Hepatocyte (in vitro differentiated cells): ENCODE data around the gene URGCP.

Experiments
- EZH2 ChIP-seq: fragments of 200-600 bp; sonication (generic); IDR thresholded peaks from 2 replicates; pipeline ENCODE4 v1.6.1; 2016; ENCODE audit warnings: antibody characterized with exemption, mild to moderate bottlenecking, borderline replicate concordance
- TF ChIP-seq, protein P1 (sequence below): fragments of 200-600 bp; sonication (generic); IDR thresholded peaks from 2 replicates; pipeline ENCODE4 v1.5.1; 2016; ENCODE audit warnings: antibody characterized with exemption, mild to moderate bottlenecking; ENCODE audit not compliant: poor library complexity

DNA sequence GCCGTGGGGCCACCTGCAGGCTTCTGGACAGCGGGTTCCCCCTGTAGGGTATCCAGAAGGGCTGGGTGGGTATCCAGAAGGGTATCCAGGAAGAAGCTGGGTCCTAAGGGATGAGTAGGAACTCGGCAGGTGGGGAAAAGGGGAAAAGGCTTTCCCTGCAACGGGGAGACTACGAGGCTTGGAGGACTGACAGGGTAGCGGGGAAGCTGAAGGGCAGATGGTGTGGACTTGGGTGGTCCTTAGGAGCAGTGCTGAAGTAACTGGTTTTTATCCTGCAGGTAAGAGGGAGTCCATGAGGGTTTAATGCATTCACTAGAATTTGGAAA, 20.4 kb upstream of the URGCP start:
- TF ChIP-seq, protein P1, sequence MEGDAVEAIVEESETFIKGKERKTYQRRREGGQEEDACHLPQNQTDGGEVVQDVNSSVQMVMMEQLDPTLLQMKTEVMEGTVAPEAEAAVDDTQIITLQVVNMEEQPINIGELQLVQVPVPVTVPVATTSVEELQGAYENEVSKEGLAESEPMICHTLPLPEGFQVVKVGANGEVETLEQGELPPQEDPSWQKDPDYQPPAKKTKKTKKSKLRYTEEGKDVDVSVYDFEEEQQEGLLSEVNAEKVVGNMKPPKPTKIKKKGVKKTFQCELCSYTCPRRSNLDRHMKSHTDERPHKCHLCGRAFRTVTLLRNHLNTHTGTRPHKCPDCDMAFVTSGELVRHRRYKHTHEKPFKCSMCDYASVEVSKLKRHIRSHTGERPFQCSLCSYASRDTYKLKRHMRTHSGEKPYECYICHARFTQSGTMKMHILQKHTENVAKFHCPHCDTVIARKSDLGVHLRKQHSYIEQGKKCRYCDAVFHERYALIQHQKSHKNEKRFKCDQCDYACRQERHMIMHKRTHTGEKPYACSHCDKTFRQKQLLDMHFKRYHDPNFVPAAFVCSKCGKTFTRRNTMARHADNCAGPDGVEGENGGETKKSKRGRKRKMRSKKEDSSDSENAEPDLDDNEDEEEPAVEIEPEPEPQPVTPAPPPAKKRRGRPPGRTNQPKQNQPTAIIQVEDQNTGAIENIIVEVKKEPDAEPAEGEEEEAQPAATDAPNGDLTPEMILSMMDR = peak; percentile 21
- no peak for TF ChIP-seq EZH2
